ENCODE measurements around the gene POLR1B. TPM values are rescaled to one million over a fixed set of nuclear protein-coding genes. Genes with fewer than 3 reads are reported as not detected.

The POLR1B gene
- total RNA-seq, 1 donor from 2014 or later = 11.7 TPM

DNA sequence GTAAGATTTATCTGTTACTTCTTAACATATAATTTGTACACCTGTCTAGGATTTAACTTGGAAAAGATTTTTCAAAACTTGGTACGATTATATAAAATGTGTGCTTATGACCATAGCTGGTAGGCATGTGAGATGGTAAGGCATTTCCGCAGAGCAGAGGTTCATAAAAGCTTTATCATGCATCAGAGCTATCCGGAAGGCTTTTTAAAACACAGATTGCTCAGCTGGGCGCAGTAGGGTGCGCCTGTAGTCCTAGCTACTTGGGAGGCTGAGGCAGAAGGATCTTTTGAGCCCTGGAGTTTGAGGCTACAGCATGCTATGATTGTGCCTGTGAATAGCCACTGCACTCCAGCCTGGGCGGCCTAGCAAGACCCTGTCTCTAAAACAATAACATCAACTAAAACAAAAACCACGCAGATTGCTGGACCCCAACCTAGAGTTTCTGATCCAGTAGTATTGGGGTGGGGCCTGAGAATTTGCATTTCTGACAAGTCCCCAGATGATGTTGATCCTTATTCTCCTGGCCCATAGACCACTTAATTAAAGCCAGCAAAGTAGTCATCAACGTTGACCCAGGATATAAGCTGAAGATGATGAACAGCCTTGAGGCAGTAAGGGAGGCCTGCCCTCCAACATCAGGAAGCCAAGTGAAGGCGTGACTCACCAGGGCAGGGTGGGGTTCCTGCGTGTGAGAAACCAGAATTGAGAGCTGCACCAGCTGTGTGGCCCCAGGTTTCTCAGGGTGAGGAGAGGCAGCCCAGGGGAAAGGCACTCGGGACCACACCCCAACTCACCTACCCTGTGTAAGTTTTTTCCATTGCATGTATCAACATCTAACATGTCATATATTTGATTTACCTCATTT is 81.9 kb downstream of the POLR1B start:
- peaks cover 2% of the 10 kb centered on the region for H3K27me3 ChIP-seq (ENCODE audit: low read depth)
- H3K36me3 ChIP-seq = no peaks in the 10 kb centered on the region
- no peak overlapping the region for H3K4me3 ChIP-seq
- intact Hi-C loops (cut with micrococcal nuclease) = loop anchor here (10.0 kb wide), 2 partner anchors 61 to 101 kb away; partner anchors contain the start of gene NT5DC4
- H3K4me1 ChIP-seq = peaks cover 26% of the 10 kb centered on the region
- H3K27ac ChIP-seq (replicated peaks) = no peak overlapping the region
- TF ChIP-seq, protein P1, sequence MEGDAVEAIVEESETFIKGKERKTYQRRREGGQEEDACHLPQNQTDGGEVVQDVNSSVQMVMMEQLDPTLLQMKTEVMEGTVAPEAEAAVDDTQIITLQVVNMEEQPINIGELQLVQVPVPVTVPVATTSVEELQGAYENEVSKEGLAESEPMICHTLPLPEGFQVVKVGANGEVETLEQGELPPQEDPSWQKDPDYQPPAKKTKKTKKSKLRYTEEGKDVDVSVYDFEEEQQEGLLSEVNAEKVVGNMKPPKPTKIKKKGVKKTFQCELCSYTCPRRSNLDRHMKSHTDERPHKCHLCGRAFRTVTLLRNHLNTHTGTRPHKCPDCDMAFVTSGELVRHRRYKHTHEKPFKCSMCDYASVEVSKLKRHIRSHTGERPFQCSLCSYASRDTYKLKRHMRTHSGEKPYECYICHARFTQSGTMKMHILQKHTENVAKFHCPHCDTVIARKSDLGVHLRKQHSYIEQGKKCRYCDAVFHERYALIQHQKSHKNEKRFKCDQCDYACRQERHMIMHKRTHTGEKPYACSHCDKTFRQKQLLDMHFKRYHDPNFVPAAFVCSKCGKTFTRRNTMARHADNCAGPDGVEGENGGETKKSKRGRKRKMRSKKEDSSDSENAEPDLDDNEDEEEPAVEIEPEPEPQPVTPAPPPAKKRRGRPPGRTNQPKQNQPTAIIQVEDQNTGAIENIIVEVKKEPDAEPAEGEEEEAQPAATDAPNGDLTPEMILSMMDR (IDR thresholded peaks at IDR 0.05; ENCODE audit: borderline replicate concordance) = no peak
- H3K9me3 ChIP-seq (replicated peaks) = no peaks in the 10 kb centered on the region
- DNase-seq = peak; percentile 29

DNA sequence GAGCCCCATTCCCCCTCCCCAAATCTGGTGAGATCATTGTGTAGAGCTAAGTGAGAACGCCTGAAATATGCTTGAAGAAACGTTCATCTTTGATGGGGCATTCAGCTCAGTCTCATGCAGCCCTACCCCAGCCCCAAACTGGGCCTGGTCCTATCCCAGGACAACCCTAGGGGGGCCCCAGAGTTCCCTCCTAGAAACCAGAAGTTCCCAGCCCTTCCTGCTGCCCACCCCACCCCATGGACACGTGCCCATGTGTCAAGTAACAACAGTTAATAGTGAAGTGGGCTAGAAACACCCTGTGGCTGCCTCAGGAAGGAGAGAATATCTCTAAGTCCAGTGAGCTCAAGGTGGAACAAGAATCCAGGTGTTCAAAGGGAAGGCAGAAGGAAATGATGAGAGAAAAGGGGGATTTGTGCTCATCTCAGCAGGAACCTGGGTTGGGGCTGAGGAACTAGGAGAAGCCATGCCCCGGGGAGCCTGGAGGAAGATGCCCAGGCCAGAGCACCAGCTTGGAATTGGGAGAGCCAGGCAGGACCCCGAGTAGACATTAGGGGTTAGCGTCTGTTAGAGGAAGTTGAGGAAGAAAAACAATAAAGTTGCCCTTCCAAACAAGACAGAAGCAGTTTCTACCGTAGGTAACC is 83.3 kb downstream of the POLR1B start:
- peaks cover 32% of the 10 kb centered on the region for H3K4me1 ChIP-seq
- peaks cover 12% of the 10 kb centered on the region for H3K27me3 ChIP-seq (ENCODE audit: low read depth)
- H3K9me3 ChIP-seq (replicated peaks) = no peaks in the 10 kb centered on the region
- no peaks in the 10 kb centered on the region for H3K36me3 ChIP-seq
- TF ChIP-seq, protein P1 (IDR thresholded peaks at IDR 0.05; ENCODE audit: borderline replicate concordance) = no peak
- intact Hi-C loops (cut with micrococcal nuclease) = loop anchor here (10.0 kb wide), 2 partner anchors 59 to 99 kb away; partner anchors contain the start of gene NT5DC4
- H3K27ac ChIP-seq (replicated peaks) = no peak overlapping the region
- DNase-seq = no peak
- no peak overlapping the region for H3K4me3 ChIP-seq

DNA sequence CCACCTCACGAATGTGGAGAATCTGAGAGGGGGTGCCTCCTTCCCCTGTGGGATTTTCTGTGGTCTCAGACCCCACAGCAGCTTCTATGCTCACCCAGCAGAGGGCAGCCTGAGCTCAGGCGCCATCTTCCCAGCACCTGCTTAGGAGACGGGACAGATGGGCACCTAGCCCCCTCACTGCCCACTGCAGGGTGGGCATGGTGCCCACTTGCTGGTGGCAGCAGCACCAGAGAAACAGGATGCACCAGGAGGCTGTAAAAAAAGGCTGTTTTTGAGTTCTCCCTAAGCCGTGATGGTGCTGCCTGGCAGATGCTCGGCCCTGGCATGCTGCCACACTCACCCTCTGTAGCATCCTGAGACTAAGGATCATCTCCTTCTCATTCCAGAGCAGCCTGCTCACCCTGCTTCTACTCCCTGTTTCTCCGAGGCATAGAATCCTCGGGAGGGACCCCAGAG is 84.4 kb downstream of the POLR1B start:
- H3K9me3 ChIP-seq (replicated peaks) = no peaks in the 10 kb centered on the region
- peak overlapping the region; percentile 77 for H3K27ac ChIP-seq (replicated peaks)
- H3K4me1 ChIP-seq = peaks cover 40% of the 10 kb centered on the region
- H3K4me3 ChIP-seq = peak overlapping the region; percentile 34
- TF ChIP-seq, protein P1 (IDR thresholded peaks at IDR 0.05; ENCODE audit: borderline replicate concordance) = peak; percentile 89
- H3K27me3 ChIP-seq (ENCODE audit: low read depth) = peaks cover 15% of the 10 kb centered on the region
- peak; percentile 56 for DNase-seq
- H3K36me3 ChIP-seq = no peaks in the 10 kb centered on the region
- intact Hi-C loops (cut with micrococcal nuclease) = loop anchor here (10.0 kb wide), 2 partner anchors 58 to 98 kb away; partner anchors contain the start of gene NT5DC4

Other genes with a start within 250 kb of the POLR1B start
- 4.1 TPM for gene RGPD8, start 108.8 kb upstream of the POLR1B start, total RNA-seq
- gene TTL, start 60.3 kb upstream of the POLR1B start, total RNA-seq = 47.1 TPM
- gene CHCHD5, start 42.1 kb downstream of the POLR1B start, total RNA-seq = 19.2 TPM
- gene SLC20A1, start 103.5 kb downstream of the POLR1B start, total RNA-seq = 10.5 TPM
- gene NT5DC4, start 178.6 kb downstream of the POLR1B start, total RNA-seq = not detected
- gene CKAP2L, start 222.1 kb downstream of the POLR1B start, total RNA-seq = 0.38 TPM
- not detected for gene IL1A, start 242.0 kb downstream of the POLR1B start, total RNA-seq